ENCODE results near the gene GTF2F2. TPM values are rescaled to one million over a fixed set of nuclear protein-coding genes. Genes with fewer than 3 reads are reported as not detected.

Gene GTF2F2
- total RNA-seq, 2 donors from 2014 or later = 15.3 to 21.2 TPM

GRCh38 chr13:45162194-45162593 is 41.9 kb downstream of the GTF2F2 start:
- H3K27ac ChIP-seq = no peak overlapping the region
- DNase-seq (ENCODE audit: low spot score) = no peak
- no peaks in the 10 kb centered on the region for H3K36me3 ChIP-seq
- no peaks in the 10 kb centered on the region for H3K9me3 ChIP-seq
- 80% methylated on average over 1 of the region's 1 CpG for WGBS
- intact Hi-C loops (cut with DNase I) = no loop called here
- TF ChIP-seq POLR2A (IDR thresholded peaks at IDR 0.05) (no peak), CTCF (IDR thresholded peaks at IDR 0.05) (no peak)
- H3K27me3 ChIP-seq (replicated peaks; ENCODE audit: insufficient read depth) = no peaks in the 10 kb centered on the region
- H3K4me3 ChIP-seq = no peak overlapping the region
- no peaks in the 10 kb centered on the region for H3K4me1 ChIP-seq (replicated peaks)

- Histone ChIP-seq H3K9me3 (no peaks in the 10 kb centered on the region), H3K27me3 (replicated peaks; ENCODE audit: insufficient read depth) (no peaks in the 10 kb centered on the region), H3K4me1 (replicated peaks) (no peaks in the 10 kb centered on the region), H3K4me3 (no peak overlapping the region), H3K36me3 (no peaks in the 10 kb centered on the region), H3K27ac (no peak overlapping the region)
- DNase-seq (ENCODE audit: low spot score) = no peak
- WGBS = 54% methylated on average over 1 of the region's 1 CpG
- intact Hi-C loops (cut with DNase I) = no loop called here
- TF ChIP-seq POLR2A (IDR thresholded peaks at IDR 0.05) = no peak
- TF ChIP-seq POLR2AphosphoS5 (IDR thresholded peaks at IDR 0.05) = no peak
- TF ChIP-seq CTCF (IDR thresholded peaks at IDR 0.05) = no peak
Observed at GRCh38 chr13:45162821-45163220, 42.5 kb downstream of the GTF2F2 start.

DNA sequence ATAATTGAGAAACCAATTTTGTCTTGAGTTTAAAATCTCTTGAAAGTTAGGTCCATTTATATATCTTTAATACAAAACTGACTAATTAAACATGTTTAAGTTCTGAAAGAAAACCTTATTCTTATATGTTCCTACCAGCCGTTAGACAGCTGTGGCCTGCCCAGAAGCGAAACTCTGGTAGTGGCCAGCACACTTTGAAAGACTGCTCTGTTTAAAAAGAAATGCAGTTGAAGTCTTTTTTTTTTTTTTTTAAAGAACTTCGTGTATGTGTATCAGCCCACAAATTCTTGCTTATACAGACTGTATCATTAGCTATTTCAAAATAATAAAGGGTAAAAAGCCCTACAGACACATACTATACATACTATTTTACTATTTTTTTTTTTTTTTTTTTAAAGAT is 46.5 kb downstream of the GTF2F2 start:
- H3K9me3 ChIP-seq = no peaks in the 10 kb centered on the region
- H3K36me3 ChIP-seq = no peaks in the 10 kb centered on the region
- WGBS = 82% methylated on average over 3 of the region's 3 CpGs
- H3K27ac ChIP-seq = no peak overlapping the region
- no peaks in the 10 kb centered on the region for H3K4me1 ChIP-seq (replicated peaks)
- DNase-seq (ENCODE audit: low spot score) = no peak
- TF ChIP-seq POLR2A (IDR thresholded peaks at IDR 0.05) (no peak), POLR2AphosphoS5 (IDR thresholded peaks at IDR 0.05) (no peak), CTCF (IDR thresholded peaks at IDR 0.05) (no peak)
- intact Hi-C loops (cut with DNase I) = no loop called here
- H3K27me3 ChIP-seq (replicated peaks; ENCODE audit: insufficient read depth) = no peaks in the 10 kb centered on the region
- H3K4me3 ChIP-seq = no peak overlapping the region

DNA sequence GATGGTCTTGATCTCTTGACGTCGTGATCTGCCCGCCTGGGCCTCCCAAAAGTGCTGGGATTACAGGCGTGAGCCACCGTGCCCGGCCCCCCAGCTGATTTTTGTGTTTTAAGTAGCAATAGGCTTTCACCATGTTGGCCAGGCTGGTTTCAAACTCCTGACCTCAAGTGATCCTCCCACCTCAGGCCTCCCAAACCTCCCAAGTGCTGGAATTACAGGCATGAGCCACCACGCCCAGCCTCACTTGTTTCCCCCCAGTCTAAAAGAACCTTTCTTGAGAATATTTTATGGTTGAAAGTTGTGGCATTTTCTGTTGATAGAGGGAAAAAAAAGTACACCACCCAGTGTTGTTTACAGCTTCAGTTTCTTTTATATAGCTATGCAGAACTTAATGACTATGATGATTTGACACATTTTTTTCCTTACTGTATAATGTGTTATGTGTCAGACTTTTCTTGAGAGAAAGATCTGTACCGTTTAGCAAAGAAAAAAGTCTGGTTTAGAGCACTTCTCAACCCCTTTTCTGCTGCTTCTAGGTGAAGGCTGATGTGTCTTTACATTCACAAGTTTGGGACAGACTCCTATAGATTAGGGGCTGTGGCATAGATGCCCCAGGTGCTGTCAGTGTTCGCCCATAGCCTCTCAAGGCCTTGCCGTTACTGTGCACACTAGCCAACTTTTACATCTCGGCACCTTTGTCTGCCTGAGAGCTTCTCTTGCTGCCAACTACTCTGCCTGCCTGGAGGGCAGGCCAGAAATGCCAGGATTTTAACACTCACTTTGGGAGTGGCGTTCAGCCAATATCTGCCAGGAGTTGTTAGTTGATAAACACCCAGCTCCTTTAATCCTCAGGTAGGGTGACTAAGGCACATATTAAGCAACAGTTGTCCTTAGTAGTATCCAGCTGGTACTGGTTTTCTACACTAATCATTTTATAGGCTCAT is 47.6 kb downstream of the GTF2F2 start:
- H3K4me1 ChIP-seq (replicated peaks) = no peaks in the 10 kb centered on the region
- no peaks in the 10 kb centered on the region for H3K9me3 ChIP-seq
- no peak overlapping the region for H3K27ac ChIP-seq
- 76% methylated on average over 12 of the region's 12 CpGs for WGBS
- peak; percentile 78 for DNase-seq (ENCODE audit: low spot score)
- TF ChIP-seq CTCF (IDR thresholded peaks at IDR 0.05) (no peak), POLR2A (IDR thresholded peaks at IDR 0.05) (no peak), POLR2AphosphoS5 (IDR thresholded peaks at IDR 0.05) (peak; percentile 74)
- intact Hi-C loops (cut with DNase I) = no loop called here
- no peaks in the 10 kb centered on the region for H3K27me3 ChIP-seq (replicated peaks; ENCODE audit: insufficient read depth)
- H3K4me3 ChIP-seq = no peak overlapping the region
- no peaks in the 10 kb centered on the region for H3K36me3 ChIP-seq

DNA sequence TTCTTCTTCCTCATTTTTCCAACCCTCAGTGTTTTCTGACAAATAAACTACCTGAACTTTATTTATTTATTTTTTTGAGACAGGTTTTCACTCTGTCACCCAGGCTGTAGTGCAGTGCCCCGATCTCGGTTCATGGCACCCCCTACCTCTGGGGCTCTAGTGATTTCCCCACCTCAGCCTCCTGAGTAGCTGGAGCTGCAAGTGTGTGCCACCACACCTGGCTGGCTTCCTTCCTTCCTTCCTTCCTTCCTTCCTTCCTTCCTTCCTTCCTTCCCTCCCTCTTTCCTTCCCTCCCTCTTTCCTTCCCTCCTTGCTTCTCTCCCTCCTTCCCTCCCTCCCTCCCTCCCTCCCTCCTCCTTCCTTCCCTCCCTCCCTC is 48.2 kb downstream of the GTF2F2 start:
- intact Hi-C loops (cut with DNase I) = no loop called here
- no peaks in the 10 kb centered on the region for H3K27me3 ChIP-seq (replicated peaks; ENCODE audit: insufficient read depth)
- no peak for TF ChIP-seq POLR2AphosphoS5 (IDR thresholded peaks at IDR 0.05)
- 69% methylated on average over 2 of the region's 2 CpGs for WGBS
- H3K27ac ChIP-seq = no peak overlapping the region
- H3K36me3 ChIP-seq = no peaks in the 10 kb centered on the region
- H3K4me3 ChIP-seq = no peak overlapping the region
- no peak for DNase-seq (ENCODE audit: low spot score)
- H3K9me3 ChIP-seq = no peaks in the 10 kb centered on the region
- no peaks in the 10 kb centered on the region for H3K4me1 ChIP-seq (replicated peaks)
